ENCODE measurements around the gene VPS36. TPM values are rescaled to one million over a fixed set of nuclear protein-coding genes. Genes with fewer than 3 reads are reported as not detected.

Gene VPS36
- total and polyA plus RNA-seq, 2 of the 13 experiments (the other 11 are each of a cell fraction or from before 2014, with no cell fraction given) = 17.2 to 22.4 TPM

GRCh38 chr13:52428295-52428694, 22.1 kb downstream of the VPS36 start:
- WGBS (ENCODE audit: low lambda C conversion rate) = 65% methylated on average over 2 of the region's 2 CpGs
- no peak overlapping the region for H3K27ac ChIP-seq (ENCODE audit: extremely low read length, insufficient read depth, low read length)
- H3K4me3 ChIP-seq (replicated peaks in 1 of 3; ENCODE audit: insufficient read depth in 1 of 3, low read depth in 2 of 3, low read length in 3 of 3) = no peak overlapping the region
- ChIA-PET POLR2A (interaction anchor here (1.6 kb wide), 1 partner anchor 22 kb away, joined by 9 read pairs; the partner anchor contains the start of gene VPS36), CTCF (ENCODE audit: low intra/inter-chr PET ratio, low total read pairs) (no interaction called here)
- no peak overlapping the region for H2AFZ ChIP-seq (ENCODE audit: low read length)
- in situ Hi-C loops (cut with HindIII; ENCODE audit: extremely low pct_ligation_motif_present, low pct_unique_long_range_greater_than_20kb) = no loop called here
- H4K20me1 ChIP-seq (ENCODE audit: insufficient read depth, low read length) = no peaks in the 10 kb centered on the region
- FAIRE-seq (peak; percentile 56), DNase-seq (ENCODE audit: low spot score) (peak; percentile 82), ATAC-seq (peak; percentile 92)
- no peaks in the 10 kb centered on the region for H3K9me3 ChIP-seq (ENCODE audit: low read length)
- no peak overlapping the region for H3K4me2 ChIP-seq (ENCODE audit: low read depth, low read length)
- TF ChIP-seq SOX6 (IDR thresholded peaks at IDR 0.05) (no peak), SOX6 (CRISPR knock-in tag; IDR thresholded peaks at IDR 0.05) (peak; percentile 74), ARID5B (CRISPR knock-in tag; IDR thresholded peaks at IDR 0.05) (peak; percentile 59; the same call in 1 of the 2 replicates), GATAD2A (CRISPR knock-in tag; IDR thresholded peaks at IDR 0.05) (peak; percentile 21; the same call in 1 of the 2 replicates), RFXANK (CRISPR knock-in tag; IDR thresholded peaks at IDR 0.05) (no peak), ZNF563 (CRISPR knock-in tag; IDR thresholded peaks at IDR 0.05) (no peak), SOX13 (IDR thresholded peaks at IDR 0.05) (0 out of 2 replicates have a peak, but pooled peaks have one; percentile 14), SOX13 (CRISPR knock-in tag; conservative IDR thresholded peaks at IDR 0.05 in 1 of 2, IDR thresholded peaks at IDR 0.05 in 1 of 2) (peak in 1 of 2 experiments; percentile 95; a peak in 2 of 4 replicates), SAP130 (CRISPR knock-in tag; IDR thresholded peaks at IDR 0.05; ENCODE audit: low read depth) (peak; percentile 39; the same call in 1 of the 2 replicates), SOX5 (CRISPR knock-in tag; IDR thresholded peaks at IDR 0.05; ENCODE audit: borderline replicate concordance) (peak; percentile 93), FOXA1 (IDR thresholded peaks at IDR 0.05) (no peak), FOXA1 (CRISPR knock-in tag; IDR thresholded peaks at IDR 0.05) (0 out of 2 replicates have a peak, but pooled peaks have one; percentile 12), TEAD3 (CRISPR knock-in tag; optimal IDR thresholded peaks at IDR 0.05; ENCODE audit: borderline replicate concordance) (peak; percentile 38), ELF3 (CRISPR knock-in tag; IDR thresholded peaks at IDR 0.05) (0 out of 2 replicates have a peak, but pooled peaks have one; percentile 18), DZIP1 (CRISPR knock-in tag; IDR thresholded peaks at IDR 0.05) (no peak), SRSF1 (optimal IDR thresholded peaks at IDR 0.05; ENCODE audit: low read depth, low read length) (no peak), FOXA3 (CRISPR knock-in tag; IDR thresholded peaks at IDR 0.05) (peak; percentile 21; the same call in 1 of the 2 replicates), ARNT2 (CRISPR knock-in tag; IDR thresholded peaks at IDR 0.05; ENCODE audit: low read depth) (no peak), FOXP1 (IDR thresholded peaks at IDR 0.05) (no peak), FOXP1 (CRISPR knock-in tag; IDR thresholded peaks at IDR 0.05) (peak; percentile 34; the same call in 1 of the 2 replicates)
- peaks cover 17% of the 10 kb centered on the region for H3K4me1 ChIP-seq (ENCODE audit: insufficient read depth, low read length)
- H3K27me3 ChIP-seq (ENCODE audit: control insufficient read depth in 1 of 2, insufficient read depth in 2 of 2, low read length in 2 of 2) = no peaks in the 10 kb centered on the region
- intact Hi-C loops (cut with micrococcal nuclease; ENCODE audit: unreplicated experiment) = loop anchor here (2.0 kb wide), 1 partner anchor 21 kb away; no protein-coding TSS in a partner anchor
- H3K36me3 ChIP-seq (replicated peaks in 1 of 2; ENCODE audit: control insufficient read depth in 1 of 2, insufficient read depth in 2 of 2, low read length in 2 of 2) = peaks cover 3 to 28% of the 10 kb centered on the region in 2 experiments
- H3K9ac ChIP-seq (ENCODE audit: insufficient read depth, low read depth, low read length) = no peak overlapping the region
- no TSS peak for BruUV-seq (replicated peaks)
- no peaks in the 10 kb centered on the region for H3K79me2 ChIP-seq (ENCODE audit: insufficient read depth, low read length)

All from HepG2 (cell line).